Umbilical cord (tissue), 2 donors: ENCODE results near the gene PSMC1. TPM values are rescaled to one million over a fixed set of nuclear protein-coding genes. Genes with fewer than 3 reads are reported as not detected.

ENCODE experiments used
- DNase-seq: peaks from one replicate; pipeline ENCODE4 v3.0.0-alpha.2; 2015; ENCODE audit warnings: low spot score
- total RNA-seq: library from RNA; depleted of rRNA; stranded (reverse); fragments of >200 nt; gene quantifications from one replicate; pipeline ENCODE4 v1.2.3, GENCODE V29; 2014; ENCODE audit warnings: low replicate concordance; ENCODE audit not compliant: insufficient read depth

PSMC1 gene
- total RNA-seq, 1 donor from 2014 or later = 34.4 TPM

DNA sequence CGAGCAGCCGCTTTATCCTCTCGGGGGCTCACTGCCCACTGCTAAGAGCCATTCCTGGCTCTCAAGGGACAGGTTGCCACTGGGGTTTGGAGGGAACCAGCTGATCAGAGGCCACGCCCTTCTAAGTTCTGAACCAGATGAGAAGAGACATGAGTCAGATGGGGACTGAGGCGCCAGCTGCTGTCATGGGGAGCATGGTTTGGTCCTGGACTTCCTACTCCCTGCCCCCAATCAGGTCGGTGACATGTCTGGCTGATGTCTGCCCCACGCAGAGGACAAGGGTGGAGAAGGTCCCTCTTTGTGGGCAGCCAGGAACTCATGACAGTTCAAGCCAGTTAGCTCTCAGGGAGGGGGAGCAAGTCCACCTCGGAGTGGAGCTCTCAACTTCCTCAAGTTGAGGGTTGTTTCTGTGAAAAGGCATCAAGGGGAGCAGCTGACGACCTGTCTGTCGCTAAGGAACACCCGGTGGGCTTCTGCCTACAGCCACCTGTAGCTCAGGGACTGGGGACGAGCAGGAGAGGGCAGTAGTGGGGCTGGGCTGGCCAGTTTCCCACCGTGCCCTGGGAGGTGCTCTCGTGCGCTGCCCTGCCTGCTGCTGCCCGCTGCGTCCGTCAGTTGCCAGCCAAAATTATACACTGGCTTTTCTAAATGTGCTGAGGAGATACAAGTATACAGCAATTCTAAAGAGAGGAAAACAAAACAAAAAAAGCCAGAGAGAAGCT, 20.5 kb downstream of the PSMC1 start:
- no peak for DNase-seq

DNA sequence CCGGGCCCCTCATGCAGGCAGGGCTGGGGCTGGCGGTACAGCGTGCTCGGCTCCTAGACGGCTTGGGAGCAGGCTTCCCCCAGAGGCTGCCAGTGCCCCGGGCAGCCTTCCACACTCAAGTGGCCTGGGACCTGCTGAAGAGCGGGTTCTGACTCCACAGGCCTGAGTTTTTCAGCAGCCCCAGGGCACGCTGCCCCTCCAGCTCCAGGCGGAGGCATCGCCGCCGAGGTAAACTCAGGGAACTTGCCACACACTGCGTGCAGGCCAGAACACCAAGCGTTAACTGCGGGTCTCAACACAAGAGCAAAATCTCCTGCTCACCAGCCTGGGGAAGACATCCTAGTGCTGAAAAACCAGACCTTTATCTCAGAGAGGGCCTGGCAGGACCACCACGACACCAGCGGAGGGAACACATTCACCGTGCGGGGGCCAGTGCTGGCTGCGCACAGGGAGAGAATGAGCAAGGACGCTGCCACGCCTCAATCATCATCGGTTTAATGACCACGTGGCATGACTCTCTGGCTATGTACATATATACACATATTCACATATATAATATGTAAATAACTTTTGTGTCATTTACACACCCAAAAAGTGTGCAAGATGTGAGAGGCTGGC, 21.3 kb downstream of the PSMC1 start:
- no peak for DNase-seq

DNA sequence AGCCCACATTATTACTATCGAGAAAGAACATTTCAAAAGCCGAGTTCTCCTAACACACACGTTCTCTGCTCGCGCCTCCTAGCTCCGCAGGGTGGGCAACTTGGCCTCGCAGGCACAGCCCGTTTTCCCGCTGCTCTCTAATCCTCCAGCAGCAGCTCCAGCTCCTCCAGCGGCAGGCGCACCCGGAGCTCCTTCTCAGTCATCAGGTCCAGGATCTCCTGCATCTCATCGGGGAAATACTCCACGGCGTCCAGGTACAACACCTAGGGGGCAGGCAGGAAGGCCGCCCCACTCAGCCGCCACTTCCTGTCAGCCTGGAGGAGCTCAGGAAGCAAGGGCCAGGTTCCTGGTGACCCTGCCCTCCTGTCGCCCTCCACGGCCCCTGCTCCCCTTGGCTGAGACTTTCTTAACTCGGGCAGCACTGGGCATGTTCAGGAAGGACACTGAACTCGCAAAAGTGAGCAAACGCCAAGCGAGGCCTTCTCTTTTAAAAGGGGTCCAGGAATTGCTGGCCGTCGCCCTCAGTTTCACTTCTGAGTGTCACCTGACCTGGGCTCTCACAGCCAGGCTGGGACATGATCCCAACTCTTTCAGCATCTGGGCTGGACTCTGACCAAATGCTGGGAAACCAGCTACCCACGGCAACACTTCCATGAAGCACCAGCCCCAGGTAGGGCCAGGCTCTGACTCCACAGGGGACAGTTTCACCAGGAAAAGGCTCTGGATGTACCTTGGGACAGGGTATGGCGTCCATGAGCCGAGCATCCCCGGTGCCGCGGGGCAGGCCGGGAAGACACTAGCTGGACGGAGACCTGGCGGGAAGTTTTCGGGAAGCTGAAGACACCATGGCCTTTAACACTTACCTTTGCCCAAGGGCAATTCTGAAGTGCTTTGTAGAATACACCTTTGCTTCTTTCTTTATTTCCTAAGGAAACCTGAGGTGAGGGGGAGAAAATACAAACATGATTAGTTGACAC, 22.1 kb downstream of the PSMC1 start:
- no peak for DNase-seq

DNA sequence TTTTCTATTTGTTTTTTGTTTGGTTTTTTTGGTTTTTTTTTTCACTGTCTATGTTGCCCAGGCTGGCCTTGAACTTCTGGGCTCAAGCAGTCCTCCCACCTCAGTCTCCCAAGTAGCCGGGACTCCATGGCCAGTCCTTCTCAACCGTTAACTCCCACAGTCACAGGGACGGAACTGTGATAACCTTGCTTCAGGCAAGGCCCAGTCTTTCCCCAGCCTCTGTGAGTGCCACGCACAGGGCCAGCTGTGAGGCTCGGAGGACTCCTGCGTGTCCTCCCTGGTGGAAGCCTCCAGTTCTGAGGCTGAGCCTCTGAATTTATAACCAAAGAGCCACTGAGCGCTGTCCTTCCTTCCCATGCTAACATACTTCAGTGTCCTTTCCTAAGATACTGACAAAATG, 23.7 kb downstream of the PSMC1 start:
- no peak for DNase-seq

DNA sequence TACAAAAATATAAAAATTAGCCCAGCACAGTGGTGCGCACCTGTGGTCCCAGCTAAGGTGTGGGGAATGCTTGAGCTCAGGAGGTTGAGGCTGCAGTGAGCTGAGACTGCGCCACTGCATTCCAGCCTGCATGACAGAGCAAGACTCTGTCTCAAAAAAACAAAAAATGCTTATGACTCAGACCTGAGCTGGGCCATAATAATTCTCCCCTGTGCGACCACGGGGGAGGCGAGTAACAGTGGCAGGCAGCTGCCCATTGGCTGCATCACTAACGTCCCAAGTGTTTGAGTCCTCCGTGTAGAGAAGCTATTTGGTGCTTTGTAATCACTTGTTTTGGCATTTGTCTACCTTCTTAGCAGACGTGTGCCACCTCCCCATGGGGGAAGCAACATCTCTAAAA, 24.9 kb downstream of the PSMC1 start:
- no peak for DNase-seq

DNA sequence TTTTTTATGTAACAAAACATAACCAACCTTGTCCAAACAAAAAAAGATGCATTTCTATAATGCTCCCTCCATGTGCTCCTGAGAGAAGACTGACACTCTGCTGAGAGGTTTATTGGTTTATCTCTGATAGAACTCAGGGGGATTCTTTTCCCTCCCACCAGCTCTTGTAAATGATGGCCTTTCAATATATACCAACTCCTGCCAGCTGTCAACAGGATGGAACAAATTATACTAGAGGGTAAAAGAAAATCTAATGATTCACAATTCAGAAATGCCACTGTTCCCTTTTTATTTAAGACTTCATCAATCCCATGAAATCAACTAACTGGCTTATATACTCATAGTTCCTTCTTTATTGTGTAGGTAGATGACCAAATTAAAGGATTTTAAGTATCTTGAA, 25.4 kb downstream of the PSMC1 start:
- DNase-seq = no peak

DNA sequence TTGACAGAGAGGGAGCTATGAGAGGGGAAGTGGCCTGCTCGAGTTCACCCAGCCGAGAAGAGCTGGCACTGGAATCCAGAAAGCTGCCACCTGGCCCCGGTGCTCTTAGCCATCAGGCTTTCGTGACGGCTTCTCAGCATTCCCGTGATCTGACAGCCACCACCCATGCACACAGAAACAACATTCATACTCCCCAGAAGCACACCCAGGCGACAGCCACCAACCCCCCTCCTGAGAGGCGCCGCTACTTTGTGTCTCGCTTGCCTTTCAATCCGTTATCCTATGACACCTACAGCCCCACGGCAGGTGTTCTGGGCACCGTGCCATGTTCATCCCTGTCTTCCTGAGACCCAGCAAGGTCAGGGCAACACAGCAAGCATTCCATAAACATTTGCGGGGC, 31.4 kb downstream of the PSMC1 start:
- no peak for DNase-seq

DNA sequence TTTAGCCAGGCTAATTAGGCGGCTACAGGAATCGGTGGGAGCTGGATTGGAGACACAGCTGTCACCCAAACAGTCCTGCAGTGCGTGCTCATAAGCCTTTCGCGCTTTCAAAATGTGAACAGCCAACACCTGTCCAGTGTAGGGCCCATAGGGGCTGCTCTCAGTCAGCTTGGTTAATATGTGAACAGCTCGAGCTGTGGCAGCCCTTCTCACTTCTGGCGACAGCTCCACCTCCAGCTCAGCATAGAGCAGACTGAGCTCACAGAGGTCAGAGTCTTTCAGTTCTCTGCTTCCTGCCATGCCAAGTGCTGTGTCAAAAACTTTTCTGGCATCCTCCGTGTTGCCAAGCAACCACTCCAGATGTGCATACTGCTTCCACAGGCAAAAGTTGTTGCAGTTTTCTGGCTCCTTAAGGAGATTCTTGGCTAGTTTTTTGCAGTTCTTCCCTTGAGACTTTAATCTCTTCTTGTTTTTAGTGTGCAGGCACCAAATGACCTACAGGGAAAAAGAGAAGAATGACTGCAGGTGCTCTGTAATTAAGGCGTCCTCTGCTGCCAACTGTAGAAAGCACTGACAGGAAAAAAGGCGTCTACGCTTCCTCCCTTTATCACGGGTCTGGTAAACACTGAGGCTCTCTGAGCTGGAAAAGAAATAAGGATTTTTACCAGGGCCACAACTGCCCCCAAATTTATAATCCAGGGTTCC, 32.5 kb downstream of the PSMC1 start:
- no peak for DNase-seq

DNA sequence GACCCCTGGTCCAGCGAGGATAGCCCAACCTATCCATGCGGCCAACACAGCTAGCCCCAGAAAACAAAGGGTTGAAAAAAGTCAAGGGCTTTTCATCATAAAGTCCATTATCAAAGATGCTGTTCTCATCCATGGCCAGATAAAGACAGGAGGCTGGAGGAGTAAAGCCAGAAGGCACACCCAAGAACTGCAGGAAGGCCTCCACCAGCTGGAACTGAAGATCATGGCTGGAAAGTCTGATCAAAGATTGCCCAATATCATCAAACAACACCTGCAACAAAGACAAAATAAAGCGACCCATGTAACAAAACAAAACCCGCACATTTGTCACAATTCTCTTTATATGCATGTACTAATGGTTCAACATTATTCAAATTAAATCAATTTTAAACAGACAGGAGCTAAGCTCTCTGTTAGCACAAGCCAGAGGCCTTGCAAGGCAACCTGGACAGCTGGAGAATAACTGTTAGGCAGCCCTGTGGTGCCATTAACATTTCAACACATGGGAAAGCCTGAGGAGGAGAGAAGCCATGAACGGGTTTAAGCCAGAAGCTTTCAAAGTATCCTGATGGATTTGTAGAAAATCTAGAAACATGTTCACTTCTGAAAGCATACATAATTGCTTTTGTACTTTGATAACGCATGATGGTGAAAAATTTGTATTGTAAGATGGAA, 34.1 kb downstream of the PSMC1 start:
- no peak for DNase-seq

DNA sequence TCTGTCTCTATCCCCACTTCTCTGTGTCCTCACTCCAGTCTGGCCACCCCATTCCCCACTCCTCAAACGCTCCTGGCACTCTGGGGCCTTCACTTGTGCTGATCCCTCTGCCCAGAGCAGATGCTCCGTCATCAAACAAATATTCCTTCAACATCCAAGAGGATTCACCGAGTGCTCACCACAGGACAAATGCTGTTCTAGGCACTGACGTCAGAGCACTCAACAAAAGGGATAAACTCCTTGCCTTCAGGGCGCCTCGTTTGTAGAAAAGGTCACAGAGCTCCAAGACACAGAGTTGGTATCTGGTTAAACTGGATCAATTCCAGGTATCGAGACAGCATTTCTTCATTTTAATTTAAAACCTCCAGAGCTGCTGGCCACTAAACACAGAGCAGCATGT, 35.3 kb downstream of the PSMC1 start:
- no peak for DNase-seq

DNA sequence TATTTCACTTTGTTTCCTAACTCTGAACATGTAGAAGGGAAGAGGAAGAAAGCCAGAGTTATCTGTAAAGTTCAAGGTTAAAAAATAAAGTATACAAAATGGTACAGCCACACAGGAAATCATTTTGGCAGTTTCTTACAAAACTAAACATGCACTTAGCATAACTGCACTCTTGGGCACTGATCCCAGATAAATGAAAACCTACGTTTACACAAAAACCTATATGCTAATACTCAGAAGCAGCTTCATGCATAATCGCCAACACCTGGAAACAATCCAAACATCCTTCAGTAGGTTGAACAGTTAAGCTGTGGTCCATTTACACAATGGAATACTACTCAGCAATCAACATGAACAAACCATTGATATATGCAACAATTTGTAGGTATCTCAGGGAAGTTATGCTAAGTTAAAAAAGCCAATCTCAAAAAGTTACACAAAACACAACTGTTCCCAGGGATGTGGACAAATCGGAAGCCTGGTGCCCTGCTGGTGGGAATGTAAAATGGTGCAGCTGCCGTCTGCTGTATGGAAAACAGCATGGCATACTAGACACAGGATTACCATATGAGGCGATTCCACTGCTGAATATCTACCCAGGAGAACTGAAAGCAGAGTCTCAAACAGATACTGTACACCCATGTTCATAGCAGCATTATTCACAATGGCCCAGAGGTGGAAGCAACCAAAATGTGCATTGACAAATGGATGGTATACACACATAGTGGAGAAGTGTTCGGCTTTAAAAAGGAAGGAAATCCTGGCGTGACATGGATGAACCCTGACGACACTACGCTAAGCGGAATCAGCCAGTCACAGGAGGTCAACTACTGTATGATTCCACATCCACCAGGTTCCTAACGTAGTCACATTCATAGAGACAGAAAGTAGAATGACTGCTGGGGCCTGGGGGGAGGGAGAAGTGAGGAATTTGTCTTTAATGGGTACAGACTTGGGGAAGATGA, 37.7 kb downstream of the PSMC1 start:
- DNase-seq = no peak

DNA sequence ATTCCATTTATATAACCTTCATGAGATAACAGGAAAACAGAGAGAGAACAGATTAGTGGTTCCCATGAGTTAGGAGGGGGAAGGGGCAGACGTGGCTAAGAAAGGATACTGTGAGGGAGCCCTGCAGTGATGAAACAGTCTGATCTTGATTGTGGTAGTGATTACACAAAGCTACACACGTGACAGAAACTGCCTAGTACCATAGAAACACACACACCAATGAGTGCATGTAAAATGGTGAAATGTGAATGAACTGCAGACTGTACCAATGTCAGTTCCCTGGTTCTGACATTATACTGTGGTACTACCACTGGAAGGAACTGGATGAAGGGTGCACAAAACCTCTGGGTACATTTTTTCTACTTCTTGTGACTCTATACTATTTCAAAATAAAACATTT, 38.5 kb downstream of the PSMC1 start:
- no peak for DNase-seq

DNA sequence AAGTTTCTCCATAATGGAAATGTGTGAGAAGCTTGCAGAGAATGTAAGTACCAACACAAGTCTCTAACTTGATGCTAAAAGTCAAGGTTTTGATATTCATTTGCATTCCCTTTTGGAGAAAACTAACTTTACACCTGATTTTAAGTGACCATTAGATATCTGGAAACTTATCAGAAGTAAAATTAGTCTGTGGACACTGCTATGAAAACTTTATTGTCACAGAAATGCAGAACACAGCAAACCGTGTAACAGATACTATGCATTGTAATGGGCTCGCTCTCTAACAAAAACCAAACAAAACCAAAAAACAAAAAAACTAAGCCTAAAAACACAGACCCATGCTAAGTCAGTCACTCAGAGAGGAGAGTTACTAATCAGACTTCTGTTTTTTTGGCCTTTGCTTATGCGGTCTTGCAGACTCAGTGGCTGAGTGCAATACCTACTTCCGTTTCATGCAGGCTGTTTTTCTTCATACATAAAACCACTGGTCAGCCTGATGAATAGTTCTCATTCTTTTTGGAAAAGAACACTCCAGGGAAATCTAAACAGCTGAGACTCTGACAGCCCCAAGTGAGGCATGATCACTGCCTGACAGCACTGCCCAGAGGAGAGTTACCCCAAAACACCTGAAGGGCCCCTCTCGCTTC, 39.6 kb downstream of the PSMC1 start:
- peak; percentile 44 for DNase-seq

DNA sequence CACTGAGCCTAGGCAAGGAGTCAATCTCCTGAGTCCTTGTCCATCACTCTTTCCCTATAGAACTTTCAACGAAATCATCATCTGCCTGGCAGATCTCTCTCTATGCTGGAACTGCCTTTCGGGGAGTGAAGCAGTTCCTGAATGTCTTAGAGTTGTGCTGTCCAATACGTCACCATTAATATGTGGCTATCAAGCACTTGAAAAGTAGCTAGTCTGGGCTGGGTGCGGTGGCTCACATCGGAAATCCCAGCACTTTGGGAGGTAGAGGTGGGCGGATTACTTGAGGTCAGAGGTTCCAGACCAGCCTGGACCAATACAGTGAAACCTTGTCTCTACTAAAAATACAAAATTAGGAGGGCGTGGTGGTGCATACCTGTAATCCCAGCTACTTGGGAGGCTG, 40.3 kb downstream of the PSMC1 start:
- DNase-seq = no peak

DNA sequence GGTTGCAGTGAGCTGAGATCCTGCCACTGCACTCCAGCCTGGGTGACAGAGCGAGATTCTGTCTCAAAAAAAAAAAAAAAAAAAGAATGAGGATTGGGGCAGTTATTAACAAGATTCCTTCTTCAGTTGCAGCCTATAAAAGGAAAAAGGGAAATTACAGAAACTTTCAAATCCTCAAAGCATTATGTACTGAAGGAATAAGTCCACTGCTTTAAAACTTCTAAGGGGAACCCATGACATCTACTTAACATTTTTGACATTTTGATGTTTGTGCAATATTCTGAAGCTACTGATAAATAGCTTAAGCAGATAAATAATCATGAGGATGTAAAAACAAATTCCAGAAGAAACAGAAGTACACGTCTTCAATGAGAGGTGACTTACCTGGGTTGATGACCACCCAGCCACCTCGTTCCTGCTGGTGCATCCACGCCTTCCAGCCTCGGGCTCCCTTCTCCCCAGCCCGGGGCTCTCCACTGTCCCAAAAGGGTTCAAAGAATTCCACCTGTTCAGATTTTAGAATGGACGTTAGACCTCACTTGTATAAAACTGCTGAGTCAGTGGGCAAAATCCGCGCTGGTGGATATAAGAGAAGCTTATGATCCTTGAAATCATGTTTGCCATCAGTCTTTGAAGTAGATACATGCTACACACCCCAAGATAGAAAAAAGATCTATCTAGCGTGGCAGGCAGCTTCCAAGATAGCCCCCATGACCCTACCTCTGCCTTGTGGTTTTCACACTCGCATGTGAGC, 41.7 kb downstream of the PSMC1 start:
- no peak for DNase-seq

DNA sequence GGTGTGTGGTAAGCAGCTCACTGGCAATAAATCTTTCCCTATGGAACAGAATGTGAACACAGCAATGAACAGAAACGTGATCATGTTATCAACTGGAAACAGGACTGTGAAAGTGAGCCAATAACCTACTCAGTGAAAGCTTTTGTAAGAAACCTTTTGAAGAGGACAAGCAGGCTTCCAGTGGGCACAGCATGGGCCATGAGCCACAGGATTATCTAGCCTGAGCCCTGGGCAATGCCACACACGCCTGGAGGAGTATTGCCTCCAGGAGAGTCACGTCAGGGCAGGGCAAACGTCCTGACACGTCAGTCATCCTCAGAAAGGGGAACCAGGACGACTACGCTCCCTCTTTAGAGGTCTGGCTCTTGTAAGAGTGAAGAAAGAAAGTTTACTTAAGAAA, 43.1 kb downstream of the PSMC1 start:
- no peak for DNase-seq

DNA sequence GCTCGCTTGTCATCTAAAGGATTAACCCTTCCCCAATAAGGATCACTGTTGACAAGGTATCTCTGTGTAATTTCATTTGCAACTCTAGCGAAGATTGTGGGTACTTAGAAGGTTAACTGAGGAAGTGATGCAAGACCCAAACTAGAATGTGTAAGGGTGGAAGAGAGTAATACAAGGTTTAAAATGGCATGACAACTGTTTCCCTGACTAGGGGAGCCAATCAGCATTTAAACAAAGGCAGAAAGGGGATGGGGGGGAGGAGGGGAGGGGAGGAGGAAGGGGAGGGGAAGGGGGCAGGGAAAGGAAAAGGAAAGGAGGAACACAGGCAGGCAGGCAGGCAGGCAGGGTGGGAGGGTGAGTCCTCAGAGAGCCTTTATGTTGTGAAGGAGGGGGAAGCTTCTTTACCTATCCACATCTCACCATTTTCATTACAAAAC, 44.3 kb downstream of the PSMC1 start:
- peak; percentile 74 for DNase-seq

DNA sequence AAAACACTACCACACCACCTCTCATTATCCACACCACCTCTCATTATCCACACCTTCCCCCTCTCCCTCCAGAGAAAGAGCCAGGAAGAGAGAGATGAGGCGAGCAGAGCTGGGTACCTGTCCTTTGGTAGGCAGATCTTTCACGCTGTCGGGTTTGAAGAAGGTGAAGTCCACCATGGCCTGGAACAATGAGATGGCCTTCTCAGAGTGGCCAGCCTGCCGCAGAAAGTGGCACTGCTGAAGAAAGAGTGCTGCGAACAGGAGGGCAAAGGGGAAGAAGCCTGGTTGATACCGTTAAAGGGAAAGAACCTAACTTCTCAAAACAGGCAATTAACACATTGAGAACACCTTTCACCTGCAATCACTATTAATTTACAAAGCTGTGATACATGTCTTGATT, 44.8 kb downstream of the PSMC1 start:
- no peak for DNase-seq

DNA sequence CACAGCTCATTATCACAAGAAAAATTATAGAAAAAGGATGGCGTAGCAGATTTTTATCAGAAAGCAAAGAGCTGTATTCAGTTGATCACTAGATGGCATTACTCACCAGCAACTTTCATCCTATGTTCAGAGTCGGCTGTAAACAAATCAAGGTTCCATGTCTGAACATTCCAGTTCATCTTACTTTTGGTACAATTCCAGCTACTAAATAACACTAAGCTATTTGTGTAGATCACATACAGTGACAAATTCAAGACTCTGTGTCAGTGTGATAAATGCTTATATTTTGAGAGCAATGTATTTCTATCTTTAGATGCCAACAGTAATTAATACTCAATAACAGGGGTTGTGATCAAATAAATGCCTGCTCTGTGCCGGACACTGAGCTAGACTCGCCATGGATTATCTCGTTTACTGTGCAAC, 45.3 kb downstream of the PSMC1 start:
- peak; percentile 73 for DNase-seq
